ENCODE measurements around the gene AGTPBP1.

The AGTPBP1 gene

DNA sequence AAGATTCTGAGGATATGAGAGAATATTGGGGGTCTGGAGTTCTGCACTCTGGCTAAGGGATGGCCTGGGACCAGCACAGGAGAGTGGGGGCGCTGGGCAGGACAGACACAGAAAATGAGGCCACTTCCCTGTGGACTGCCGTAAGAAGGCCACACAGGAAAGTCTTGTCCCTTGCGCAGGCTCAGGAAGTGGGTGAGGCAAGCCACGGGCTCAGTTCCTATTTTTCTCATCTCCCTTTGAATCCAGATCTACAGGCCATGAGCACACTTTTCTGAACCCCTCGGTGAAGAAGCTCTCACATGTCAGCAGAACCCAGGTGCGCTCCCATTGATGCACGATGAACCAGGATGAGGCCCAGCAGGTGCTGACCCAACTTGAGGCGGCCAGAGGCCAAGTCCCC lies 207.4 kb downstream of the AGTPBP1 start:
- no peak for DNase-seq

DNA sequence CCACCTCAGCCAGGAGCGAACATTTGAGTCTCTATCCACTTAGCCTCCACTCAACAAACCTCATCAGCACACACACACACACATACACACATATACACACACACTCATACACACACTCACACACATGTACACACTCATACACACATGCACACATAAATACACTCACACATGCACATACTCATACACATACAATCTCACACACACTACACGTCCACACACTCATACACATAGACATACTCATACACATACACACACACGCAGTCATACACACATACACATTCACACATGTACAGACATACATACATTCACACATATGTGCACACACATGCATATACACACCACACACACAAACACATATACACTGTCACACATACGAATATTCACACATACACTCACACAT lies 208.2 kb downstream of the AGTPBP1 start:
- DNase-seq = no peak

DNA sequence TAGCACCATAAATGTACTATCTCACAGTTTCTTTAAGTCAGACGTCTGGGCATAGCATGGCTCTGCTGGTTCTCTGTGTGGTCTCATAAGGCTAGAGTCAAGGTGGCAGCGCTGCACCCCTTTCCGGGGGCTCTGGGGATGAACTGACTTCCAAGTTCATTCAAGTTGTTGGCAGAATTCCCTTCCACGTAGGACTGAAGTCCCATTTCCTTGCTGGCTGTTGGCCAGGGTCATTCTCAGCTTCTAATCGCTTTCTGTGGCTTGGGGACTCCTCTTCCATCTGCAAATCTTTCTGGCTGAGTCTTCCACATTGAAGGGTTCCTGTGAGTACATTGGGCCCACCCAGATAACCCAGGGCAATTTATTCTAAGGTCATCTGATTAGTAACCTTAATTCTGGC lies 211.0 kb downstream of the AGTPBP1 start:
- no peak for DNase-seq

- no peak for DNase-seq
Measured at GRCh38 chr9:85528607-85529006, 213.1 kb downstream of the AGTPBP1 start.

DNA sequence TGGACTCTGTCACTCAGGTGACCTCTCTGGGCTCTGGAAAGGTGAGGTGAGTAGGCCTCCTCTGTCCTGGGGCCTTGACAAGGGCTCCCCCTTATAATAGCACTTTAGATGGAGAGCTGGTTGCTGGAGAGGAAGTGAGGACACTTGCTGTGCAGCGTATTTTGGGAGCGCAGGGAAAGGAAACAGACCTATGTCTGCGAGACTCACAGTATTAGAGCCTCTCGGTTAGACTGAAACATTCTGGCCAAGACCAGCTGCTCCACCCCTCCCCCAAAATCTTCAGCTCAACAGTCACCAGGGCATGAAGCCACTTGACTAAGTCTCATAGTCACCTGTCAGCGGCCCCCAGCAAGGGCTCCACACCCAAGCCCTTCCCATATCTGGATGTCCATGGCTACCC lies 213.6 kb downstream of the AGTPBP1 start:
- no peak for DNase-seq

DNA sequence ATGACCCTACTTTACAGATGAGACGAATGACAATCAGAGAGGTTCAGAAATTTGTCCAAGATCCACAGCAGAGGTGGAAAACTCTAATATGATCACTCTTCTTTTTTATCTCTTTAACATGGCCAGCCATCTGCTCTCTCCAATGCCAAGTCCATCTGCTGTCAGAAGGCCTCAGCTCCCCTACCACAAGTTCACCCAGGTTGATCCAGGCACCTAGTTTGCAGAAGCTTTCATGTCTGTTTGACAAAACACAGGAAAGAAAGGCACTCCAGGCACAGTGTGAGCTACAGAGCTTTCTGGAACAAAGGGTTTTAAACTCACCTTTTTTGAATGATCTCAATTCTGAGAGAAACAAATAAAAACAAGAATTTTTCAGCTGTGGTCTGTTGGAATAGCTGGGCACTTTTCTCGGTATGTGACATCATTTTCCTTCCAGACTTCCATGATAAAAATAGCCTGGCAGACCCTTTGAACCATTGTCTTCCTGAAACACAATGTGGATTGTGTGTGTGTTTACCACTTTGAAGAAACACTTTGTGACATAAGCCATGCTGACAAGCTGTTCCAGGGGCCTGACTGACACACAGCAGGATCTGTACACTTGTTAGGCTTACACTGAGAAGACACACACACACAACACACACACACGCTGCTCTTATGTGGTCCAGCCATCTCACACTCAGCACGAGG lies 214.3 kb downstream of the AGTPBP1 start:
- no peak for DNase-seq

GRCh38 chr9:85524531-85524930 lies 217.2 kb downstream of the AGTPBP1 start:
- no peak for DNase-seq

DNA sequence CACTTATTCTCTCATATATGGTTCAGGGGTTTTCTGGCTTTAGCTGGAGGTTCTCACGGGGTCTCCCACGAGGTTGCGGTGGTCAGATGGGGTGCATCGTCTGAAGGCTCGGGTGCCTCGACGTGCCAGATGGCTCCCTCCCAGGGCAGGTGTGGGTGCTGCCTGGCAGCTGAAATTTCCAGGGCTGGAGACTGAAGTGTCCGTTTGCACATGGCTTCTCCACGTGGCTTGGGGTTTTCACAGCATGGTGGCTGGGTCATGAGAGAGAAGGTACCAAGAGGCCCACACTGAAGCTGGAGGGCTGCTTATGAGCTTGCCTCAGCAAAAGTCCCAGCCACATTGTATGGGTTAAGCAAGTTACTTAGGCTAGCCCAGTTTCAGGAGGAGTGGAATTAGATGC lies 218.6 kb downstream of the AGTPBP1 start:
- no peak for DNase-seq

- DNase-seq = no peak
Measured at GRCh38 chr9:85522459-85523092, 219.2 kb downstream of the AGTPBP1 start.

DNA sequence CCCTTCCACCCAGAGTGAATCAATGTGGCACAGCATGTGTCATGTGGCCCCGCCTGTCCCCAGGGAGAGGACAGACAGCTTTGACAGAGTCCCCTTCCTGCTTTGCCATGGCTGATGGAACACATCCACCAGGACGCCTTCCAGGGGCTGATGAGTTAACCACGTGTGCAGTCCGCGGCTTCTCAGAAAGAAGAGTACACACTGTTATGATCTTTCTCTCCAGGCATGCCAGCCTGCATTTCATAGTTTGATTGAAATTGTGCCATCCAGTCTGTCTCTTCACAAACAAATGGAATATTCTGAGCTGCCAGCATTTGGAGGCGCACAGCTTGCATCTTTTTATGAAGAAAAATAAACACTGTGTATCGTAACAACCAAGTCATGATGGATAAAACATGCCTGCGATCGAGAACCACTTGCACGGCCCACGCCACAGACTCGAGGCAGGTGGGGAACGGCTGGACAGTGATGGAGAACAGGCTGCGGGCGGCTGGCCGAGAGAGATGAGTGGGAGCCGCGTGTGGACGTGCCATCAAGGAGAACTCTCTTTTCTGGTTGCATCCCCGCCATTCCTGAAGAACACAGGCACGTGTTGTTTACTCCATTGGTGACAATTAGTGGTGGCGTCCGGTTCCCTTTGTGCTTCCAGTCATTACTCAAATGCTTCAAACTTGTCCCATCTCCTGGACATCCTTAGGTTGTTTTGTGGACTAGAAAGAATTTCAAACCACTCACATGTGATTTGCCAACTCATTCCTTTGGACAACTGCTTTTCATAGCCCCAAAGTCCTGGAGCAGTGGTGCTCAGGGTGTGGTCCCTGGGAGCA lies 220.2 kb downstream of the AGTPBP1 start:
- no peak for DNase-seq

GRCh38 chr9:85516976-85517637 lies 224.6 kb downstream of the AGTPBP1 start:
- DNase-seq = no peak

GRCh38 chr9:85516455-85516854 lies 225.3 kb downstream of the AGTPBP1 start:
- DNase-seq = no peak

GRCh38 chr9:85515021-85515420 lies 226.7 kb downstream of the AGTPBP1 start:
- DNase-seq = no peak

GRCh38 chr9:85514256-85514655 lies 227.5 kb downstream of the AGTPBP1 start:
- no peak for DNase-seq

DNA sequence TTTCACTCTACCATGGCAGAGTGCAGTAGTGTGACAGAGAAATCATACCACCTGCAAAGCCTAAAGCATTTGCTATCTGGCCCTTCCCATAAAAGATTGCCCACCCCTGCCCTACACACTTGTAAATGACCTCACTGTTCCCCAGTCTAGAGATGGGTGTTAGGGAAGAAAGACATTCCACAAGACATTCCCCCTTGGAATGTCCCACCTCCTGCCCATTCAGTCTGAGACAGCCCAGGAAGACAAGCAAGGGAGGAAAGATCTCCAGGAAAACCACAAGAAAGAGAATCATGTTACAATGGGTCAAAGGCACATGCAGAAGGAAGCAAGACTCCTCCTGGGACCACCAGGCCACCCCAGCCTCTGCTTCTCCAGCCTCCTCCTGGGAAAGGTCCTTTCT lies 230.0 kb downstream of the AGTPBP1 start:
- DNase-seq = no peak

GRCh38 chr9:85510830-85511504 lies 230.8 kb downstream of the AGTPBP1 start:
- DNase-seq = no peak

- DNase-seq = no peak
Measured at GRCh38 chr9:85508616-85509015, 233.1 kb downstream of the AGTPBP1 start.

DNA sequence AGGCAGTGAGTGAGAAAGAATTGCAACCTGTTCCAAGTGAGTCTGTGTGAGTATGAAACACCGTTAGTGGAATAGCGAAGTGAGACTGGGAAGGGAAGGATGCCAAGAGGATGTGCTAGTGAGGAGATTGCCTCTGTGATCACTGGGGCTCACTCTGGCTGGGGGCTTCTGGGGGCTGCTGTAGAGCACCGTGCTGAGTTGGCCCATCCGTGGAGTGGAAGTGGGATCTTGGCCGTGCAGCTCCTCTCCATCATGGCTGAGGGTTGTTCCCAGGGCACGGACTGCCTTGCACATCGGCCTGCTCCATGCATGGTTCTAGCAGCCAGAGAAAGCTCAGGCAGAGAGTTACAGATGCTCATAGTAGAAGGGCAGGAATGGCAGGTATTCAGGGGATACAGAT lies 236.1 kb downstream of the AGTPBP1 start:
- no peak for DNase-seq

GRCh38 chr9:85502815-85503655 lies 238.7 kb downstream of the AGTPBP1 start:
- DNase-seq = no peak

GRCh38 chr9:85501882-85502281 lies 239.9 kb downstream of the AGTPBP1 start:
- DNase-seq = no peak

GRCh38 chr9:85501456-85501855 lies 240.3 kb downstream of the AGTPBP1 start:
- no peak for DNase-seq

All from DMS79 (cell line).